HG02938 (cell line): ENCODE results near the gene TMEM30B.
"Not testable (repeated sequence)": the region's sequence is repeated elsewhere in the genome, so short reads cannot be mapped to it uniquely, and the experiment has no call there.

ENCODE experiments used
- ATAC-seq: cut with Tn5 transposase; IDR thresholded peaks from one replicate; pipeline ENCODE4 v1.9.1; 2021; ENCODE audit warnings: mild to moderate bottlenecking, moderate library complexity; ENCODE audit not compliant: unreplicated experiment

TMEM30B gene, protein sequence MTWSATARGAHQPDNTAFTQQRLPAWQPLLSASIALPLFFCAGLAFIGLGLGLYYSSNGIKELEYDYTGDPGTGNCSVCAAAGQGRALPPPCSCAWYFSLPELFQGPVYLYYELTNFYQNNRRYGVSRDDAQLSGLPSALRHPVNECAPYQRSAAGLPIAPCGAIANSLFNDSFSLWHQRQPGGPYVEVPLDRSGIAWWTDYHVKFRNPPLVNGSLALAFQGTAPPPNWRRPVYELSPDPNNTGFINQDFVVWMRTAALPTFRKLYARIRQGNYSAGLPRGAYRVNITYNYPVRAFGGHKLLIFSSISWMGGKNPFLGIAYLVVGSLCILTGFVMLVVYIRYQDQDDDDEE

GRCh38 chr14:61281186-61281947 lies at the start of gene TMEM30B:
TMEM30B (minus strand) TSS chr14:61281338; CDS start chr14:61281147, 191 bp downstream.
- ATAC-seq, result no peak

GRCh38 chr14:61330511-61330910 lies 49.4 kb upstream of the TMEM30B start:
- no peak for ATAC-seq

DNA sequence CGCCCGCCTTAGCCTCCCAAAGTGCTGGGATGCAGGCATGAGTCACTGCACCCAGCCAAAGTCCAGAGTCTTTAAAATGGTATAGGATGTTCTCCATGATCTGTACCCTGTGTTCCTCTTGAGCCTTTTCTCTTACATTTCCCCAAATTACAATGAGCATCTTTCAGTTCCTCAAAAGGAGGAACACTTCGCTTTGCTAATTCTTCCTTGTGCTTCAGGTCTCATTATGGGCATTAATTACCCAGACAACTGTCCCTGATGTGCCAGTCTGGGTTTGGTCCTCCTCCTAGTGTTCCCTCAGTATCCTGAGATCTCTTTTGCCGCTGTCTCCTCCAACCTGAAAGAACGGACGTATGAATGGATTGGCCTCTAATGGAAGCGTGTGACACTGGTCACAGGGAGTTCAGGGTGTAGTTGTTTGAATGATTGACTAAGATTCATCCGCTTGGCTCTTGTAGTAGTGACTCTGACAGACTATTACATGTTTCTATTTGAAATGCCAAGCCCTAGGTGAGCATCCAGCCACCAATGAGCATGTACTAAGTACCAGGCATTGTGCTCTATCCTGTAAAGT lies 48.4 kb upstream of the TMEM30B start:
- no peak for ATAC-seq

- no peak for ATAC-seq
Observed at GRCh38 chr14:61328626-61329262, 47.6 kb upstream of the TMEM30B start.

GRCh38 chr14:61326847-61327246 lies 45.7 kb upstream of the TMEM30B start:
- ATAC-seq, result no peak

GRCh38 chr14:61326146-61326545 lies 45.0 kb upstream of the TMEM30B start:
- ATAC-seq, result no peak

- no peak for ATAC-seq
Observed at GRCh38 chr14:61325166-61325565, 44.0 kb upstream of the TMEM30B start.

DNA sequence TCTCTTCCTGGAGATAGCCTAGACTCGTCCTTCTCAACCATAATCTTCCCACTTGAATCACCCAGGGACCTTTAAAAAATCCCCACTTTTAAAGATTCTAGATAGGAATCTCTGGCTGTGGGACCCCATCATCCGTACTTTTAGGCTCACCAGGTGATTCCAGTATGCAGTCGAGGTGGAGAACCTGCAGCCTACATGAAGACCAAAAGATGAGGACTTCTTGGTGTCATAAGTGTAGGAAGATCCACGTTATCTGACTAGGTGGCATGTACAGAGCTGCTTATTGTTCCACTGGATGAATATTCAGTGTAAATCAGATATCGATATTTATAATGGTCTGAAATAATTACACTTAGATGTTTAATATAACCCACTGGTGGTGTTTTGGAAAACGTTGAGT lies 42.8 kb upstream of the TMEM30B start:
- ATAC-seq, result no peak

- ATAC-seq, result no peak
Observed at GRCh38 chr14:61322799-61323290, 41.7 kb upstream of the TMEM30B start.

DNA sequence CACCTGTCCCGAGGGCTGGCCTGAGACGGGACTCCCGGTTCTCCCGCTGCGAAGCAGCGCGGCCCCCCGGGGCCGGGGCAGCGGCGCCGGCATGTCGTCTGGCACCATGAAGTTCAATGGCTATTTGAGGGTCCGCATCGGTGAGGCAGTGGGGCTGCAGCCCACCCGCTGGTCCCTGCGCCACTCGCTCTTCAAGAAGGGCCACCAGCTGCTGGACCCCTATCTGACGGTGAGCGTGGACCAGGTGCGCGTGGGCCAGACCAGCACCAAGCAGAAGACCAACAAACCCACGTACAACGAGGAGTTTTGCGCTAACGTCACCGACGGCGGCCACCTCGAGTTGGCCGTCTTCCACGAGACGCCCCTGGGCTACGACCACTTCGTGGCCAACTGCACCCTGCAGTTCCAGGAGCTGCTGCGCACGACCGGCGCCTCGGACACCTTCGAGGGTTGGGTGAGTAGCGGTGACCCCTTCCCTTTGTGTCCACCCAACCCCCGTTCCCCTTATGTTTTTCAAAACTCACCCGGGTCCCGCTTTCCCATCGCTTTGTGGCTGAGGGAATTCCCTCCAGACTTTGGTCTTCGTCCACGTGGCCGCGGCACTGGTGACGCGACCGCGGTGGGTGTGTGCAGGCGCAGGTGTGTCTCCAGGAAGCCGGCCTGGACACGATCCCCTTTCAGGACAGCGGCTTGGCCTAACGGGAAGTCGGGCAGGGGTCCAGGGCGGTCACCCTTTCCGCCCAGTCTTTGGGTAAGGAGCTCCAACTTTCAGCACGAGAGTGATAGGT lies 41.1 kb upstream of the TMEM30B start:
- no peak for ATAC-seq

DNA sequence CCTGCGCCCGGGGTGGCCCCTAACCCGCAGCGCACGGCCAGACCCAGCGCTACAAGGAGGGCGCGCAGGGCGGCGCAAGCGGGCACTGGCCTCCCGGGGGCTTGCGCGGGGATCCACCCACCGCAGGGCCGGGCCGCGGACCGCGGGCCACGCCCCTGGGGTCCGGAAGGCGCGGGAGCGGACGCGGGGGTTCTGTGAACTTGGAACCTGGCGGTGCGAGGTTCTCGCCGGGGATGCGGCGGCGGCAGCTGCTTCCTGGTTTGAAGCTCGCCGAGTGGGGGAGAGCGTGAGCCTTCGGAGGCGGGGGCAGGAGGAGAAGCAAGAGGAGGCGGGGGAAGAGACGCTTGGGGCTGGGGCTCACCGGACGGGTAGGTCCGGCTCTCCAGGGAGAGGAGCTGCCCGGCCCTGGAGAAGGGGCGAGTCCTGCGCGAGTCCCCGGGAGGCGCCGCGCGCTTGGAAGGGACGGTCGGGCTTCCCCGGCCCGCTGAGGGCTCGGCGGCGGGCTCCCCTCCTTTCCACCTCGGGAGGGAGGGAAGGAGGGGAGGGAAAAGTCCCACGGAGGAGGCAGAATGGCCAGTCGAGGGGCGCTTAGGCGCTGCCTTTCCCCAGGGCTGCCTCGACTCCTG lies 40.4 kb upstream of the TMEM30B start, which contains the start of gene PRKCH:
Gene PRKCH (plus strand): TSS at position 195 of the 626 bp plus-strand sequence. CDS start 523 bp downstream, outside the sequence.
- ATAC-seq, result peak; percentile 51

GRCh38 chr14:61320806-61321384 lies 39.8 kb upstream of the TMEM30B start:
- no peak for ATAC-seq

- ATAC-seq, result not testable (repeated sequence)
Observed at GRCh38 chr14:61320170-61320569, 39.0 kb upstream of the TMEM30B start.

DNA sequence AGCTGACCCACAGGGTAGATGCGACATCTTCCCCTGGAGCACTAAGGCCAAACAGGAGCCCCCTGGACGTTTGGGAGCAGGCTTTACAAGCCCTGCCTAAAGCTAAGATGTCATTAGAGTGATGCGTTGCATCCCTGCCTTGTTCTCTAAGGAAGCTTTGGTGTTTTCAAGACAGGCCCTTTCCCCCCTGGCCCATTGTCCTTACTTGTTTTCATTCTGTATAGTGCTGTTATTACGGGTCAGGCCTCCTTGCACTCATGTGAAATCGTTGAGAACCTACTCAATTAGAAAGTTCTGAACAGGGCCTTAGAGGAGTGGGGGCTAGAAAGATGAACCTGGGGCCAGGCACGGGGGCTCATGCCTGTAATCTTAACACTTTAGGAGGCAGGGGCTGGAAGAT lies 38.6 kb upstream of the TMEM30B start:
- ATAC-seq, result no peak

GRCh38 chr14:61319086-61319485 lies 37.9 kb upstream of the TMEM30B start:
- ATAC-seq, result no peak

DNA sequence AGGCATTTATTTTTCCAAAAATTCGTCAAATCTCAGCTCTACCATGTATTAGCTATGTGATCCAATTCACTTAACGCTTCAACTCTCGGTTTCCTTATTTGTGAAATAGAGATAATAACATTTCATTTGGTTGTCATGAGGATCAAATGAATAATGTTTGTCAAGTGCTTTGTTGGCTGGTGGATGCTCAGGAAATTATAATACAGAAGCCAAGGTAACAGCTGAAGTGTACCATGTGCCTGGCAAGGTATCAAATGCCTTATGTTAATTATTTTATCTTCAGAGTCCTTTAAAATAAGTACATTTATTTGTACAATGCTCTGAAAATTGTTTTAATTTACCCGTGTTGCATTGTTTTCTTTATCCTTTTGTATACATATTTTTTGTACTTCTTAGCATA lies 34.2 kb upstream of the TMEM30B start:
- ATAC-seq, result no peak

DNA sequence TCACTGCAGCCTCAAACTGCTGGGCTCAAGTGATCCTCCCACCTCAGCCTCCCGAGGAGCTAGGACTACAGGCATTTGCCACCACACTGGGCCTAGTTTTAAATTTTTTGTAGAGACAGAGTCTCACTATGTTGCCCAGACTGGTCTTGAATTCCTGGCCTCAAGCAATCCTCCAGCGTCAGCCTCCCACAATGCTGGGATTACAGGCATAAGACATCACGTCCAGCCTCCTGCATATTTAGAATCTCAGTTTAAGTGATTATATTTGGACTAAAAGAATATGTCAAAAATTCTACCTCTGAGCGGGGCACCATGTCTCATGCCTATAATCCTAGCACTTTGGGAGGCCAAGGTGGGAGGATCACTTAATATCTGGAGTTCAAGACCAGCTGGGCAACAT lies 27.6 kb upstream of the TMEM30B start:
- ATAC-seq, result not testable (repeated sequence)

- ATAC-seq, result no peak
Observed at GRCh38 chr14:61308198-61308597, 27.1 kb upstream of the TMEM30B start.

GRCh38 chr14:61304688-61305087 lies 23.6 kb upstream of the TMEM30B start:
- ATAC-seq, result no peak
